HepG2 (cell line): ENCODE data around the gene PDGFA. TPM values are rescaled to one million over a fixed set of nuclear protein-coding genes. Genes with fewer than 3 reads are reported as not detected.
A peak's percentile ranks its signal among the peaks of the same experiment; 100 is the strongest.

Source experiments
- CBX5 ChIP-seq: sonication (generic); formaldehyde crosslinking; IDR thresholded peaks from 2 replicates; pipeline ENCODE4 v1.4.0; 2020; ENCODE audit warnings: missing genetic modification reagents, borderline replicate concordance
- CHCHD3 ChIP-seq: sonication (generic); formaldehyde crosslinking; IDR thresholded peaks from 2 replicates; pipeline ENCODE4 v1.8.0; 2022; ENCODE audit warnings: mild to moderate bottlenecking, missing genetic modification reagents, moderate library complexity
- CREB3 ChIP-seq: sonication (generic); formaldehyde crosslinking; IDR thresholded peaks from 2 replicates; pipeline ENCODE4 v1.5.0; 2020; ENCODE audit warnings: missing genetic modification reagents
- EP300 ChIP-seq, 3 experiments: sonication (generic) in 1 of 3; formaldehyde crosslinking in 1 of 3; IDR thresholded peaks; 2 replicates each; pipeline versions ENCODE4 v1.5.1 to v1.6.1; 2011 to 2020; ENCODE audit warnings: low read depth in 2 of 3, low read length in 2 of 3, borderline replicate concordance in 1 of 3, improper control_type of control experiment in 1 of 3, mild to moderate bottlenecking in 1 of 3, missing genetic modification reagents in 1 of 3, moderate library complexity in 1 of 3
- GTF3A ChIP-seq: sonication (generic); formaldehyde crosslinking; conservative IDR thresholded peaks from 2 replicates; pipeline ENCODE4 v1.4.0; 2020; ENCODE audit warnings: mild to moderate bottlenecking, missing genetic modification reagents
- HCFC1 ChIP-seq: fragments of 150-350 bp; IDR thresholded peaks from 2 replicates; pipeline ENCODE4 v1.6.1; 2014; ENCODE audit warnings: low read depth, low read length
- HOXA3 ChIP-seq: sonication (generic); formaldehyde crosslinking; IDR thresholded peaks from 2 replicates; pipeline ENCODE4 v1.5.0; 2020; ENCODE audit warnings: missing genetic modification reagents
- KDM5A ChIP-seq: fragments of 200-600 bp; sonication (generic); IDR thresholded peaks from 2 replicates; pipeline ENCODE4 v1.7.0; 2018; ENCODE audit warnings: antibody characterized with exemption, mild to moderate bottlenecking, low read length, borderline replicate concordance
- ONECUT2 ChIP-seq: sonication (generic); formaldehyde crosslinking; IDR thresholded peaks from 2 replicates; pipeline ENCODE4 v1.4.0; 2020; ENCODE audit warnings: missing genetic modification reagents
- PATZ1 ChIP-seq: sonication (generic); formaldehyde crosslinking; IDR thresholded peaks from 2 replicates; pipeline ENCODE4 v1.4.0; 2020; ENCODE audit warnings: missing genetic modification reagents
- POGZ ChIP-seq: sonication (generic); formaldehyde crosslinking; IDR thresholded peaks from 2 replicates; pipeline ENCODE4 v1.4.0; 2020; ENCODE audit warnings: mild to moderate bottlenecking, missing genetic modification reagents
- PRDM10 ChIP-seq: sonication (generic); formaldehyde crosslinking; IDR thresholded peaks from 2 replicates; pipeline ENCODE4 v1.4.0; 2020; ENCODE audit warnings: low read depth, missing genetic modification reagents
- SIN3B ChIP-seq: fragments of 150-350 bp; IDR thresholded peaks from 2 replicates; pipeline ENCODE4 v1.6.1; 2014; ENCODE audit warnings: low read length
- SNAPC5 ChIP-seq: sonication (generic); formaldehyde crosslinking; IDR thresholded peaks from 2 replicates; pipeline ENCODE4 v1.8.1; 2023; ENCODE audit warnings: mild to moderate bottlenecking, missing genetic modification reagents, borderline replicate concordance
- SOX13 ChIP-seq, 3 experiments: fragments of 450-650 bp in 1 of 3; sonication (generic) in 1 of 3; formaldehyde crosslinking in 1 of 3; IDR thresholded peaks in 2 of 3; conservative IDR thresholded peaks in 1 of 3; 2 replicates each; pipeline versions ENCODE4 v1.5.0 to v1.6.1; 2016 to 2020; ENCODE audit warnings: antibody characterized with exemption in 1 of 3, mild to moderate bottlenecking in 1 of 3, missing compliant biosample characterization in 1 of 3, missing genetic modification reagents in 1 of 3, moderate library complexity in 1 of 3
- SOX5 ChIP-seq: IDR thresholded peaks from 2 replicates; pipeline ENCODE4 v1.6.1; 2016; ENCODE audit warnings: borderline replicate concordance
- TAF1 ChIP-seq: sonication (generic); formaldehyde crosslinking; IDR thresholded peaks from 2 replicates; pipeline ENCODE4 v1.4.0; 2020; ENCODE audit warnings: missing genetic modification reagents
- ZBTB21 ChIP-seq: sonication (generic); formaldehyde crosslinking; IDR thresholded peaks from 2 replicates; pipeline ENCODE4 v1.4.0; 2020; ENCODE audit warnings: missing genetic modification reagents
- ZNF224 ChIP-seq: sonication (generic); formaldehyde crosslinking; IDR thresholded peaks from 2 replicates; pipeline ENCODE4 v1.5.0; 2020; ENCODE audit warnings: mild to moderate bottlenecking, missing genetic modification reagents
- ZNF607 ChIP-seq: sonication (generic); formaldehyde crosslinking; IDR thresholded peaks from 2 replicates; pipeline ENCODE4 v1.5.1; 2020; ENCODE audit warnings: missing genetic modification reagents, mild to moderate bottlenecking, borderline replicate concordance
- ZNF772 ChIP-seq: sonication (generic); formaldehyde crosslinking; IDR thresholded peaks from 2 replicates; pipeline ENCODE4 v1.5.0; 2020; ENCODE audit warnings: mild to moderate bottlenecking, missing genetic modification reagents
- ZNF816 ChIP-seq: sonication (generic); formaldehyde crosslinking; IDR thresholded peaks from 2 replicates; pipeline ENCODE4 v1.8.0; 2022; ENCODE audit warnings: missing genetic modification reagents, mild to moderate bottlenecking, borderline replicate concordance
- polyA plus RNA-seq, 8 experiments: library from polyadenylated mRNA; depleted of rRNA in 3 of 8; stranded (reverse) in 7 of 8; unstranded in 1 of 8; fragments of >200 nt; fragmentation: Illumina TruSeq in 4 of 8; extraction: Trizol in 4 of 8; gene quantifications; 2 replicates each; pipeline versions ENCODE4 v1.2.1 to v1.2.3, GENCODE V29; 2011 to 2016; ENCODE audit warnings: low read depth in 4 of 8, missing spikeins in 1 of 8, mixed read lengths in 1 of 8; ENCODE audit not compliant: insufficient read depth in 1 of 8
- total RNA-seq, 5 experiments: library from RNA; depleted of rRNA; stranded (reverse); fragments of >200 nt; fragmentation: Illumina TruSeq; extraction: Trizol; gene quantifications; 2 replicates each; pipeline ENCODE4 v1.2.3, GENCODE V29; 2016; ENCODE audit warnings: low read depth in 1 of 5

Gene PDGFA
- total and polyA plus RNA-seq, 2 of the 13 experiments (the other 11 are each of a cell fraction or from before 2014, with no cell fraction given), result 1.5 to 3.4 TPM

GRCh38 chr7:455110-455928 lies 64.3 kb downstream of the PDGFA start (continued):
- peak in 1 of 2 experiments; percentile 18; a peak in 1 of 4 replicates for TF ChIP-seq EP300 (IDR thresholded peaks at IDR 0.05; ENCODE audit: low read depth in 2 of 2, low read length in 2 of 2)
- TF ChIP-seq EP300 (CRISPR knock-in tag; IDR thresholded peaks at IDR 0.05; ENCODE audit: borderline replicate concordance), result no peak
- TF ChIP-seq POGZ (CRISPR knock-in tag), result no peak
- no peak for TF ChIP-seq HCFC1
- no peak for TF ChIP-seq KDM5A
- TF ChIP-seq SOX5 (CRISPR knock-in tag), result peak; percentile 86
- peak; percentile 76 for TF ChIP-seq SOX13 (IDR thresholded peaks at IDR 0.05)
- TF ChIP-seq SOX13 (CRISPR knock-in tag; conservative IDR thresholded peaks at IDR 0.05 in 1 of 2, IDR thresholded peaks at IDR 0.05 in 1 of 2), result peak in 1 of 2 experiments; percentile 88; a peak in 2 of 4 replicates
- no peak for TF ChIP-seq TAF1 (CRISPR knock-in tag)
- TF ChIP-seq SIN3B, result no peak
- no peak; the same call in 1 of the 2 replicates for TF ChIP-seq HOXA3
- no peak for TF ChIP-seq PRDM10
- no peak for TF ChIP-seq ZNF772 (CRISPR knock-in tag)
- no peak for TF ChIP-seq GTF3A (CRISPR knock-in tag)
- no peak for TF ChIP-seq ZBTB21 (CRISPR knock-in tag)
- peak; percentile 82; the same call in 1 of the 2 replicates for TF ChIP-seq CHCHD3 (CRISPR knock-in tag)
- TF ChIP-seq SNAPC5 (CRISPR knock-in tag), result no peak
- no peak; the same call in 1 of the 2 replicates for TF ChIP-seq CBX5 (CRISPR knock-in tag)
- TF ChIP-seq ZNF607 (CRISPR knock-in tag), result no peak
- TF ChIP-seq ONECUT2, result no peak
- no peak for TF ChIP-seq CREB3 (CRISPR knock-in tag)
- no peak for TF ChIP-seq ZNF816 (CRISPR knock-in tag)
- TF ChIP-seq ZNF224, result no peak
- TF ChIP-seq PATZ1 (CRISPR knock-in tag), result peak; percentile 81
